GDM1 (cell line): ENCODE results near the gene MANSC4.

Source experiments
- DNase-seq: peaks from one replicate; lab custom pipeline; 2025; lab: John Stamatoyannopoulos, UW

Gene MANSC4

GRCh38 chr12:27779920-27780611 is at the start of gene MANSC4, which contains the start of gene KLHL42:
Gene MANSC4 (minus strand): TSS chr12:27780236. CDS start chr12:27771276, 8,960 bp downstream.
Gene KLHL42 (plus strand): TSS chr12:27780233. CDS start chr12:27780331, 98 bp downstream.
- peak; percentile 65 for DNase-seq

GRCh38 chr12:27828196-27828595 is 48.2 kb upstream of the MANSC4 start:
- no peak for DNase-seq

DNA sequence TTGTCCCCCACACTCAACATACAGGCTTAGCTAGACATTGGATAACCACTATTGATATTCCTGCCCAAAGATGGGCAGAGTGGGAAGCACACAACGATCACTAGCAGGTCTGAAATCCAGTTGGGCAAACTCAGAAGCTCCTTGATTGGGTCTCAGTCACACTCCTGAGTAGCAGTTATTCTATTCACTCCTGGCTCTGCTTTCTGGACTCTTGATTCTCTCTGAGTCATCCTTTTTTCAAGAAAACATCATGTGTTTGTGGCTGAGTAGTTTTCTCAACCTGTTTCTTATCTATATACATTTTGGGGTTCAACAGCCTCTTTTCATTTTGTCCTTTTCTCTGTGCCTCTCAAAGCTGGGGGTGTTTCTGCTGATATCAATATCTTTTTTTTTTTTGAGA is 46.0 kb upstream of the MANSC4 start:
- no peak for DNase-seq

DNA sequence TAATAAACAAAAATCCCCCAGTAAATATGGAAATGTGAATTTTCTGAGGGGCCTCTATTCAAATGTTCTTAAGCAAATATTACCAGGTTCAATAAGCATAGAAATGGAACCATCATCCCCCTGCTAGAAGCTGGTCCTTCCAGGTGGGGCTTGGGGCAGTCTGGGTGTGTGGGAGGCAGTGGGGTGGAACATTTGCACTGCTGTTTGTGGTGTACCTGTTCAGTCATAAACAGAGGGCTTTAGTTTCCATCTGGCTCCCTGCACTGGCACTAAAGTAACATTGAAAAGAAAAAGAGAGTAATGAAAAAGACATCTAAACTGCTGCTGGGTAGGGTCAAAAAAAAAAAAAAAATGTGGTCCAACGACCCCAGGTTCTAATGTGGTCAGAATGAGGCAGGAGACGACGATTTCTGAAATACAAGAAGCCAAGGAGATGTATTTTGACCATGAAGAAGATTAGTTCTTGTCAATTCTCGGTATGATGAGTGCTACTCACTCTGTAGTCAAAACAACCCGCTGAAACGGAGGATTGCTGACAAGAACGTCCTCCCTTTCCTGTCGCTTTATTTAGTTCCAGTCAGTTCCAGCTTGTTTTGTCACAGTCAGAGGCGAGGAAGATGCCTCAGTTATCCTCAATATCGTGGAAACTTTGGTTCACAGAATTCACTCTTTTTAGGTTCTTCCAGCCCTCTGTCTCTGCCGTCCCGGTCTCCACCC is 44.2 kb upstream of the MANSC4 start:
- DNase-seq: no peak

DNA sequence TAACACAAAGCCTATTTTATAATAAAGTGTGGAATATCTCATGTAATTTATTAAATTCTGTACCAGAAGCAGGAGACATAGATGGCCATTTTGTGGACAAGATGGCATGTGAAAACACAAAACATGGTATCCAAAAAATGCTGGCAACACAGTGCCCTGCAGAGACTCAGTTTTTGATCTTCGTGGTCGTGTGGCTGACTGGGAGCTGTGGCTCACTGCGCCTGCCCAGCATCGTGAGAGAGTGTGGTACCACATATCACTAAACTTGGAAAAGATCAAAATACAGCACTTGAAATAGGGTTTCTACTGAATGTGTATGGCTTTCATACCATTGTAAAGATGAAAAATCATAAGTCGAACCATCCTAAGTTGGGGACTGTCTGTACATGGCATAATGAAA is 43.0 kb upstream of the MANSC4 start:
- DNase-seq: no peak

DNA sequence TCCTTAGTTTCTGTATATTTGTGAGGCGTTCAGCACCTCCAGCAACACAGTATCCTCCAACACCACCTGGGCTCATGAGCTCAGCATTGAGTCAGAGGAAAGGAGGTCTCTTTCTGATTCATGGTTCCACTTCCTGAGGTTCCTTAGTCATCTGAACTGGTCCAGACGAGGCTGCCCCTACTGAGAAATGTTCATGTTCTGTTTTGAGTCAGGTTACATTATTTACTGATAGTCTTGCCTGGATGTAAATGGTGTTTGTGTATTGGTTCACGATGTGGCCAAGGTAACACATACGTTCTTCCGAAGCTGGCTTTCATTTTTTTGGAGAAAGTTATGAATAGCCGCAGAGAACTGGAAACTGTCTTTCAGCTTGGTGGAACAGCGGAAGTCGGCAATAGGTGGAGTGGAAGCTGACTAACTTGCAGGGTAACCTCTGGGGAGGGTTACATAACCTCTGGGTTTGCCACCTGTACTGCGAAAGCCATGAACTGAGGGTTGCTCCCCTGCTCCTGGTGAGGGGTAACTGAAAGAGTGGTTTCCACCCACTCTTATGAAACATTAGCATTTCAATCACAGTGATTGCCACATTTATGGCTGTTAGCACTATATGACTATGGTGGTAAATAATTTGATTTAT is 42.2 kb upstream of the MANSC4 start:
- DNase-seq: no peak

DNA sequence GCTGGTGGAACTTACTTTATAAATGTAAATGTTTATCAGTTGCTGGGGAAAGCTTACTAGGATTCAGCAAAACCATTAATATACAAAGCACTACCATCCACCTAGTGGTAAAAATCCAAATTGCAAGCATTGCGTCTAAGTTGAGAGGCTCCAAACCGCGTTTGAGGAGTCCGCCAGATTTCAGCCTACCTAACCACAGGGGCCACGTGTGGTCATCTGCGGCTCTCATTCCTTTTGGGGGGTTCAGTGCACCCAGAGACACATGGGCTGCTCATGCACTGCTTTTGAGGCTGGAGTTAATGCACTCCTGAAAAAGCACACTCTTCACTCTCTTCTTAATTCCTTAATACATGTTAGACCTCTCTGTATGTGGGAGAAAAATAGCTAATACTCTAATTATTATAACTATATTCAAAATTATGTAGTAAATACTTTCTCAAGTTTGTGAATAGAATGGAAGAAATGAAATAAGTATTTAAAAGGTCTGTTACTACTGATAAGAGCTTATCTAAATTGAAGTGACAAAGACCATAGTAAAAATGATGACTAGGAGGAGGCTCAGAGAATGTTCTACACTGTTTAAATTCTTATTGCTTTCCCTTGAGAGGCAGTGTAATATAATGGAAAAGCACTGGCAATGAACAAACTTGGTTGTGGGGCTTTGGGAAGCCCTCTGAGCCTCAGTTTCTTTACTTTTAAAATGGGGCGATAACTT is 41.4 kb upstream of the MANSC4 start:
- DNase-seq: peak; percentile 19

- DNase-seq: no peak
Measured at GRCh38 chr12:27820564-27820963, 40.5 kb upstream of the MANSC4 start.

- no peak for DNase-seq
Measured at GRCh38 chr12:27818401-27818918, 38.4 kb upstream of the MANSC4 start.

DNA sequence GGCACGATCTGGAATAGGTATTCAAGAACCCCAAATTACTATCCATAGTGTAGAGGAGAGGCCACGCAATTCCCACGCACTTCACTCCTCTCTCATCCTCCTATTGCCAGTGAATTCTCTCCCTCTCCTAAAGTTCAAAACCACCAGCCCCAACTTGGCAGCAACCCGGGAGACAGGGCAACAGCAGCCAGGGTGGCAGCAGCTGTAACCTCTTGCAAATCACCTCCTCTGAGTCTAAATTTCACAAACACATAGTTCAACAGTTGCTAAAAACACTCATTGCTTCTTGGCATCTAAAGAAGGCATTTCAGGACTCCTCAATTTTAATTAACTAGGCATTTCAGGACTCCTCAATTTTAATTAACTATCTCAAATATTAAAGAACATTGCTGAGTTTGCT is 37.7 kb upstream of the MANSC4 start:
- no peak for DNase-seq

DNA sequence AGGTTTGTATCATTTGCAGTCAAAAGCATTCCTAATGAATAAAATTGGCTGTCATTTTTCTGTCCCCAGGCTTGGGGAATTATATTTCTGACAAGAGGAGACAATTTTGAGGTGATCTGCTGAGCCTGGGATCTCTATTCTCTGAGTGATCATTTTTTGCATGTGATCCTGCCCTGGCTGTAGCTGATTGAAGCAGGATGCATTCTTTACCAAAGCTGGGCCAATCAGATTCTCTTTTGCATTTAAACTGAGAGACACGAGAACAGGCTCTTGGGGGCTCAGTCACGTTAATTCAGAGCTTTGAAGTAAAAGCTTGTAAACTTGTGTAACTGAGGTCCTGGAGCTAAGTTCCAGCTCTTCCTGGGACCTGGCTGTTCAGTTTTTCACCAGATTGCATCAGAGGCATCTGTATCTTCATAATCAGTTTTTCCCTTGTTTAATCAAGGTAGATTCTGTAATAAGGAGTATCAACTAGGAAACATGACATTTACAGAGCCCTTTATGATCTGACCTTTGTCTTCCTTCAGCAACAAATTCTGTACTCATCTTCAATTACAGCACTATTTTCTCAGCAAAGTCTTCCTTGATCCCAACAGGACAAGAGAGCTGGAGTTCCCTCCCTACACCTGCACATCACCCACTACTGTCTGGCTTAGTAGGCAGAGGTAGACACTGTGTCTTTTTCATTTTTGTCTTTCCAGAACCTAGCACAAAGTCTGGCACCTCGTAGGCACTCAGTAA is 35.0 kb upstream of the MANSC4 start:
- no peak for DNase-seq

DNA sequence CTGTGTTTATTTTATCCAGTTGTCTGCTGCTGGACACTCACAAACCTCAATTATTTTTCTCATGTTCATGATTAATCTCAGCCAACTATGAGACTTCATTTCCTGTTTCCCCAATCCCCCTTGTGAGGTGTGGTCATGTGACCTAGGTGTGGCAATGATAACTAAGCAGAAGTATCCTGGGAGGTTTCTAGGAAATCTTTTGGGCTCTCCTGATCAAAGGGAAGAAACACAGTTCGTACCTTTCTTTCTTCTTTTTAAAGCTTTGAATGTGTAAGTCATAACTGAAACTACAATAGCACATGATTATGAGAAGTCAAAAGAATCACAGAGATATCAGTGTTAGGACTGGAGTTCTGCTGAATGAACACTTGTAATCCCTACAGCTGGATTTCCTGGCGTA is 34.4 kb upstream of the MANSC4 start:
- DNase-seq: no peak

DNA sequence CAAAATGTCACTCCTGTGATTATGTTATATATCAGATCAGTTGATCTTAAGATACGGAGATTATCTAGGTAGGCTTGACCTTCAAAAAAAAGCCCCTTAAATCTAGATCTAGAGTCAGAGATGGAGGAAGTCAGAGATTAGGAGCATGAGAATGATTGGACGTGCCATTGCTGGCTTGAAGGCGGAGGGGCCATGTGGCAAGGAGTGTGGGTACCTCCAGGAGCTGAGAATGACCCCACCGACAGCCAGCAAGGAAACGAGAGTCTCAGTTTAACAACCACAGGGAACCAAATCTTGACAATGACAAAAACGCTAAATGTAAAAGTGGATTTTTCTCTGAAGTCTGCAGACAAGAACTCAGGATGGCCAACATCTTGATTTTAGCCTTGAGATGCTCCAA is 32.5 kb upstream of the MANSC4 start:
- DNase-seq: no peak

DNA sequence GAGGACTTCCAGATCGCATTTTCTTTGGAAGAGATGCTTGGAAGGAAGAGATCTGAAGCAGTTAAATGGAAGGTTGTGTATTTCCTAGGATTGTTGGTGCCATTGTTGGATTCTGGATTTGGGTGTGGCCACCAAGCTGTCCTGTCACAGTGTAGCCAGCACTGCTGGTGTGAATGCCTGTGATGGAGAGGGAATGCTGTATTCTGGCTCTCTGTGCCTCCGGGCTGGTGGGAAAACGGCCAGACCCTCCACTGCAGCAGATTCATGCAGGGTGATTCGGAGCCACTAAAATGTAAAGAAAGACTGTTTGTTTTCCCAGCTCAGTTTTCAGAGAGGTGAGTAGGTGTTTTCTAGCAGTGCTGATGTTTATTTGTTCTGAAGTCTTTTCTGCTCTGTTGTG is 30.7 kb upstream of the MANSC4 start:
- no peak for DNase-seq

DNA sequence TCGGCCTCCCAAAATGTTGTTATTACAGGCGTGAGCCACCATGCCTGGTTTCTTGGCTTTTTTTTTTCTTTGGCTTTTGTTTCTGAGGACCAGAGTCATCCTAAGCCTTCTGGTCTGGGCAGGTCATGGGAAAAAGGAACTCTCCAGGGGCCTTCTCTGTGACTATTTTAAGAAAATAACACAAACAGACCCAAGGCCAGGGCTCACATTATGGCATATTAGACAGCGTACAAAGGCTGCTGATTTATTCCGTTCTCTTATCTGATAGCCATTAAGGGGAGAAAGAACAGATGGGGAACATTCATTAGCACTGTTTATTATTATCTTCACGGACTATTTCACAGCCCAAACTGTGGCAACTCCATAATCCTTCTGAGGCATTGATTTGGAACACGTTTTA is 28.8 kb upstream of the MANSC4 start:
- DNase-seq: no peak

GRCh38 chr12:27807063-27807703 is 27.1 kb upstream of the MANSC4 start:
- no peak for DNase-seq

GRCh38 chr12:27806259-27806658 is 26.2 kb upstream of the MANSC4 start:
- no peak for DNase-seq

DNA sequence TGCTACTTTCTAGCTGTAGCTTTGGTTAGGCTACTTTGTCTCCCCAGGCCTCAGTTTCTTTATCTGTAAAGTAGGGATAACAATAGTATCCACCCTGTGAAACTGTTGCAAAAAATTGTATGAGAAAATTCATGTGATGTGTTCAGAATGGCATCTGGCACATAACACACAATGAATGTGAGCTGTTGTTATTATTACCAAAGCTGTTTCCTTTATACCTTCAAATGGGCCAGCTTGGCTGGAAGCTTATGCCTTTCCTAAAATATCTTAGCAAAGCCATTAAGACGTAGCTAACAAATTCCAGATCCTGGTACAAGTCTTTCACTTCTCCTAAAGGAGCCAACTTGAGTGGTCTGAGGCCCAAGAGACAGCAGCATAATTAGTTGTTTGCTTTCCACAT is 25.2 kb upstream of the MANSC4 start:
- no peak for DNase-seq

GRCh38 chr12:27802936-27803335 is 22.9 kb upstream of the MANSC4 start:
- DNase-seq: no peak

GRCh38 chr12:27802511-27802910 is 22.5 kb upstream of the MANSC4 start:
- DNase-seq: no peak

DNA sequence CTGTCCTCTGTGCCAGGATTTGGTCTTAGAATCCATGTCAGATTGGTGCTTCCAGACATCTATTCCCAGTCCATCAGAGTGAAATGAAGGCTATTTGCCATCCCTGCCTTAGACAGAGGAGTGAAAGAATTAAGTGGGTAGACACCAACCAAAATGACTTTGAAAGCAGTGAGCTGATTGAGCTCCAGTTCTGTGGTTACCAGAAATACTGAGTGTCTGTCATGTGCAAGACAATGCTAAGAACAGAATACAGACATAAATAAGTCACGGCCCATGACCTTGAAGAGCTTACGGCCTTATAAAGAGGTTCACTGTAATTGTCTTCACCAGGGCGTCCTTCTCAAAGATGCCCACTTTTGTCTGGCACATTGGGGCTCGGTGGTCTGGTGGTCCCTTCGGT is 21.6 kb upstream of the MANSC4 start:
- no peak for DNase-seq
